ENCODE data around the gene GFRA4. TPM values are rescaled to one million over a fixed set of nuclear protein-coding genes. Genes with fewer than 3 reads are reported as not detected.

Gene GFRA4
- total RNA-seq, 1 experiment from 2014 or later = not detected

GRCh38 chr20:3635346-3635745 is 27.9 kb downstream of the GFRA4 start:
- no peaks in the 10 kb centered on the region for H3K9me2 ChIP-seq (ENCODE audit: insufficient read depth)
- no peaks in the 10 kb centered on the region for H3K27me3 ChIP-seq (ENCODE audit: insufficient read depth, low read length)
- H3K9me3 ChIP-seq (ENCODE audit: control insufficient read depth in 1 of 2, insufficient read depth in 1 of 2, low read depth in 1 of 2, low read length in 2 of 2) = peaks cover 0 to 4% of the 10 kb centered on the region in 2 experiments; a peak in 1 of 4 replicates
- no peaks in the 10 kb centered on the region for H3K79me2 ChIP-seq (ENCODE audit: insufficient read depth, low read length)
- no peaks in the 10 kb centered on the region for H4K20me1 ChIP-seq (ENCODE audit: insufficient read depth)
- intact Hi-C loops (cut with micrococcal nuclease) = no loop called here
- ChIA-PET RAD21 (ENCODE audit: low non-redundant PET in 1 of 2, low total read pairs in 2 of 2, uncharacterized antibody in 2 of 2, unreplicated experiment in 2 of 2) (no interaction called here), POLR2A (no interaction called here), CTCF (interaction anchor here (1.4 kb wide), 1 partner anchor 75 kb away, joined by 3 read pairs; no protein-coding TSS in a partner anchor)
- TF ChIP-seq CTCF (IDR thresholded peaks at IDR 0.05 in 2 of 3, conservative IDR thresholded peaks at IDR 0.05 in 1 of 3; ENCODE audit: borderline replicate concordance in 1 of 3, insufficient read depth in 1 of 3, low read depth in 2 of 3, low read length in 2 of 3) (no peak), SIN3A (IDR thresholded peaks at IDR 0.05; ENCODE audit: low read depth) (no peak), EGR1 (IDR thresholded peaks at IDR 0.05; ENCODE audit: low read depth) (no peak), ZFX (IDR thresholded peaks at IDR 0.05) (no peak), ZNF274 (IDR thresholded peaks at IDR 0.05; ENCODE audit: low read depth, low read length) (no peak), ELF1 (IDR thresholded peaks at IDR 0.05; ENCODE audit: borderline replicate concordance, low read depth) (no peak), REST (IDR thresholded peaks at IDR 0.05; ENCODE audit: low read depth) (no peak), EZH2 (IDR thresholded peaks at IDR 0.05) (no peak), FOSL1 (IDR thresholded peaks at IDR 0.05; ENCODE audit: low read depth) (no peak), JUND (IDR thresholded peaks at IDR 0.05) (no peak), SP1 (IDR thresholded peaks at IDR 0.05; ENCODE audit: low read depth) (no peak), EZH2phosphoT487 (IDR thresholded peaks at IDR 0.05; ENCODE audit: borderline replicate concordance) (no peak)
- TF ChIP-seq, protein P1, sequence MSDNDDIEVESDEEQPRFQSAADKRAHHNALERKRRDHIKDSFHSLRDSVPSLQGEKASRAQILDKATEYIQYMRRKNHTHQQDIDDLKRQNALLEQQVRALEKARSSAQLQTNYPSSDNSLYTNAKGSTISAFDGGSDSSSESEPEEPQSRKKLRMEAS (IDR thresholded peaks at IDR 0.05) = no peak
- TF ChIP-seq, protein P2, sequence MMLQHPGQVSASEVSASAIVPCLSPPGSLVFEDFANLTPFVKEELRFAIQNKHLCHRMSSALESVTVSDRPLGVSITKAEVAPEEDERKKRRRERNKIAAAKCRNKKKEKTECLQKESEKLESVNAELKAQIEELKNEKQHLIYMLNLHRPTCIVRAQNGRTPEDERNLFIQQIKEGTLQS (IDR thresholded peaks at IDR 0.05) = no peak
- no peak overlapping the region for H3K9ac ChIP-seq (ENCODE audit: low read length)
- H3K27ac ChIP-seq (ENCODE audit: low read depth, low read length) = no peak overlapping the region
- H3K4me2 ChIP-seq (ENCODE audit: low read length) = no peak overlapping the region
- no peak overlapping the region for H3K4me3 ChIP-seq (replicated peaks in 1 of 2; ENCODE audit: low read depth in 1 of 2, low read length in 2 of 2)
- no peaks in the 10 kb centered on the region for H3K4me1 ChIP-seq (ENCODE audit: control insufficient read depth in 1 of 2, insufficient read depth in 2 of 2, low read length in 2 of 2)
- no peaks in the 10 kb centered on the region; a peak in 2 of 4 replicates for H3K36me3 ChIP-seq (ENCODE audit: control insufficient read depth in 1 of 2, insufficient read depth in 2 of 2, low read length in 2 of 2)
- H2AFZ ChIP-seq (ENCODE audit: low read depth, low read length, poor library complexity, severe bottlenecking) = no peak overlapping the region
- no peak for DNase-seq (ENCODE audit: low read depth, low spot score)
- BruUV-seq (replicated peaks) = no TSS peak
- ATAC-seq = no peak
